GM23248 (cell line): ENCODE measurements around the gene FNDC8. TPM values are rescaled to one million over a fixed set of nuclear protein-coding genes. Genes with fewer than 3 reads are reported as not detected.

Experiments used
- DNase-seq: peaks from one replicate; pipeline ENCODE4 v3.0.0-alpha.2; 2015
- H2AFZ ChIP-seq: fragments of 200-600 bp; sonication (generic); 2 replicates; pipeline ENCODE4 v1.6.1; 2016; ENCODE audit warnings: antibody characterized with exemption
- H3F3A ChIP-seq: fragments of 200-600 bp; sonication (generic); 2 replicates; pipeline ENCODE4 v1.6.1; 2016; ENCODE audit warnings: mild to moderate bottlenecking, antibody characterized with exemption, mixed run types; ENCODE audit not compliant: insufficient read depth
- H3K27ac ChIP-seq: fragments of 200-600 bp; sonication (generic); 2 replicates; pipeline ENCODE4 v1.5.1; 2016; ENCODE audit warnings: mild to moderate bottlenecking
- H3K27me3 ChIP-seq: fragments of 200-600 bp; sonication (generic); replicated peaks from 2 replicates; pipeline ENCODE4 v1.6.1; 2016; ENCODE audit warnings: mild to moderate bottlenecking; ENCODE audit not compliant: insufficient read depth
- H3K36me3 ChIP-seq: fragments of 200-600 bp; sonication (generic); 2 replicates; pipeline ENCODE4 v1.6.1; 2016; ENCODE audit warnings: low read depth, mild to moderate bottlenecking
- H3K4me1 ChIP-seq: fragments of 200-600 bp; sonication (generic); 2 replicates; pipeline ENCODE4 v1.6.1; 2016; ENCODE audit warnings: mild to moderate bottlenecking; ENCODE audit not compliant: insufficient read depth
- H3K4me2 ChIP-seq: fragments of 200-600 bp; sonication (generic); one replicate; pipeline ENCODE4 v1.6.1; 2016; ENCODE audit warnings: mild to moderate bottlenecking; ENCODE audit not compliant: unreplicated experiment
- H3K4me3 ChIP-seq: fragments of 200-600 bp; sonication (generic); 2 replicates; pipeline ENCODE4 v1.5.1; 2016; ENCODE audit warnings: mild to moderate bottlenecking
- H3K79me2 ChIP-seq: fragments of 200-600 bp; sonication (generic); 2 replicates; pipeline ENCODE4 v1.6.1; 2016; ENCODE audit warnings: mild to moderate bottlenecking; ENCODE audit not compliant: insufficient read depth
- H3K9ac ChIP-seq: fragments of 200-600 bp; sonication (generic); 2 replicates; pipeline ENCODE4 v1.6.1; 2016; ENCODE audit warnings: mild to moderate bottlenecking
- H3K9me2 ChIP-seq: fragments of 200-600 bp; sonication (generic); 2 replicates; pipeline ENCODE4 v1.6.1; 2016; ENCODE audit warnings: mixed run types, mild to moderate bottlenecking, moderate library complexity; ENCODE audit not compliant: insufficient read depth
- H3K9me3 ChIP-seq: fragments of 200-600 bp; sonication (generic); one replicate; pipeline ENCODE4 v1.6.1; 2017; ENCODE audit warnings: low read depth
- H4K20me1 ChIP-seq: fragments of 200-600 bp; sonication (generic); 2 replicates; pipeline ENCODE4 v1.6.0; 2016; ENCODE audit not compliant: insufficient read depth
- EZH2 ChIP-seq: fragments of 200-600 bp; sonication (generic); IDR thresholded peaks from 2 replicates; pipeline ENCODE4 v1.6.1; 2018; ENCODE audit warnings: antibody characterized with exemption, mild to moderate bottlenecking; ENCODE audit not compliant: insufficient read depth, poor library complexity, severe bottlenecking
- EZH2phosphoT487 ChIP-seq: fragments of 200-600 bp; sonication (generic); IDR thresholded peaks from 2 replicates; pipeline ENCODE4 v1.6.1; 2018; ENCODE audit warnings: antibody characterized with exemption, moderate library complexity, mild to moderate bottlenecking, low read depth; ENCODE audit not compliant: insufficient read depth
- WGBS, 2 experiments: methylation state at CpG; one replicate each; pipeline ENCODE4 v1.1.6; 2015 to 2017; ENCODE audit warnings: low lambda C conversion rate in 2 of 2, low coverage in 1 of 2; ENCODE audit errors: missing lambda C conversion rate in 2 of 2; 5-methylcytosine and 5-hydroxymethylcytosine counted together
- in situ Hi-C: fragments of 300-500 bp; cut with MboI; formaldehyde crosslinking; loops from 2 replicates; pipeline ENCODE4 v1.15.0; 2020
- polyA plus RNA-seq: library from polyadenylated mRNA; unstranded; fragments of >200 nt; fragmentation: Nextera tagmentation; extraction: Ambion mirVana; gene quantifications from 2 replicates; pipeline ENCODE4 v1.2.1, GENCODE V29; 2016
- total RNA-seq: library from RNA; depleted of rRNA; stranded (reverse); fragments of >200 nt; shearing (Covaris generic); gene quantifications from 2 replicates; pipeline ENCODE4 v1.2.3, GENCODE V29; 2014

FNDC8 gene
- total and polyA plus RNA-seq, 2 experiments from 2014 or later: not detected

- Histone ChIP-seq H3K9ac (no peak overlapping the region), H3K36me3 (no peaks in the 10 kb centered on the region), H3K9me3 (no peaks in the 10 kb centered on the region), H3K27me3 (peaks cover 18% of the 10 kb centered on the region), H3K79me2 (no peaks in the 10 kb centered on the region), H3K9me2 (no peaks in the 10 kb centered on the region), H2AFZ (no peak overlapping the region), H4K20me1 (no peaks in the 10 kb centered on the region), H3K27ac (no peak overlapping the region), H3F3A (no peaks in the 10 kb centered on the region), H3K4me2 (no peak overlapping the region), H3K4me1 (no peaks in the 10 kb centered on the region), H3K4me3 (no peak overlapping the region)
- in situ Hi-C loops: no loop called here
- 52 to 54% methylated on average over 3 of the region's 3 CpGs for WGBS, 2 experiments
- TF ChIP-seq EZH2phosphoT487 (no peak), EZH2 (no peak)
- no peak for DNase-seq
Observed at GRCh38 chr17:35161281-35161761, 39.9 kb downstream of the FNDC8 start.

- Histone ChIP-seq H3K4me1 (no peaks in the 10 kb centered on the region), H3K27ac (no peak overlapping the region), H3K4me2 (no peak overlapping the region), H3K9ac (no peak overlapping the region), H4K20me1 (no peaks in the 10 kb centered on the region), H3F3A (no peaks in the 10 kb centered on the region), H3K9me2 (no peaks in the 10 kb centered on the region), H3K79me2 (no peaks in the 10 kb centered on the region), H3K9me3 (no peaks in the 10 kb centered on the region), H3K4me3 (no peak overlapping the region), H3K27me3 (peaks cover 15% of the 10 kb centered on the region), H3K36me3 (no peaks in the 10 kb centered on the region), H2AFZ (no peak overlapping the region)
- WGBS, 2 experiments: 66 to 68% methylated on average over 4 of the region's 4 CpGs
- no peak for DNase-seq
- TF ChIP-seq EZH2phosphoT487 (no peak), EZH2 (no peak)
- in situ Hi-C loops: no loop called here
Observed at GRCh38 chr17:35162755-35163154, 41.3 kb downstream of the FNDC8 start.

GRCh38 chr17:35163886-35164285 lies 42.5 kb downstream of the FNDC8 start:
- no peak overlapping the region for H3K9ac ChIP-seq
- no peak for DNase-seq
- H3K4me2 ChIP-seq: no peak overlapping the region
- H2AFZ ChIP-seq: no peak overlapping the region
- H3K9me3 ChIP-seq: no peaks in the 10 kb centered on the region
- no peaks in the 10 kb centered on the region for H3K79me2 ChIP-seq
- no peaks in the 10 kb centered on the region for H3K36me3 ChIP-seq
- H3K9me2 ChIP-seq: no peaks in the 10 kb centered on the region
- peaks cover 15% of the 10 kb centered on the region for H3K27me3 ChIP-seq
- no peaks in the 10 kb centered on the region for H3F3A ChIP-seq
- no peak for TF ChIP-seq EZH2
- no peak for TF ChIP-seq EZH2phosphoT487
- no peak overlapping the region for H3K4me3 ChIP-seq
- H4K20me1 ChIP-seq: no peaks in the 10 kb centered on the region
- 82 to 83% methylated on average over 7 of the region's 7 CpGs for WGBS, 2 experiments
- no peaks in the 10 kb centered on the region for H3K4me1 ChIP-seq
- in situ Hi-C loops: no loop called here
- no peak overlapping the region for H3K27ac ChIP-seq

- Histone ChIP-seq H3K4me2 (no peak overlapping the region), H4K20me1 (no peaks in the 10 kb centered on the region), H3K79me2 (no peaks in the 10 kb centered on the region), H3K27me3 (peaks cover 13% of the 10 kb centered on the region), H2AFZ (no peak overlapping the region), H3F3A (no peaks in the 10 kb centered on the region), H3K4me1 (no peaks in the 10 kb centered on the region), H3K4me3 (no peak overlapping the region), H3K36me3 (no peaks in the 10 kb centered on the region), H3K27ac (no peak overlapping the region), H3K9me2 (no peaks in the 10 kb centered on the region), H3K9me3 (no peaks in the 10 kb centered on the region), H3K9ac (no peak overlapping the region)
- in situ Hi-C loops: loop anchor here (5.0 kb wide), 1 partner anchor 373 kb away; the partner anchor contains the start of gene SLFN12L
- DNase-seq: no peak
- TF ChIP-seq EZH2phosphoT487 (no peak), EZH2 (no peak)
- whole genome bisulfite sequencing, 2 experiments: 58 to 72% methylated on average over 4 to 5 of the region's 5 CpGs
Observed at GRCh38 chr17:35164716-35165115, 43.3 kb downstream of the FNDC8 start.
